GM12878 (cell line): ENCODE measurements around the gene UBE2G2. TPM values are rescaled to one million over a fixed set of nuclear protein-coding genes. Genes with fewer than 3 reads are reported as not detected.

Source experiments
- ATAC-seq: fragments of 200-7000 bp; cut with Tn5 transposase; 3 replicates; pipeline ENCODE4 v1.9.1; 2020; ENCODE audit warnings: mild to moderate bottlenecking, moderate library complexity
- BruUV-seq: library from RNA; stranded (reverse); fragments of 400-500 nt; replicated peaks from 2 replicates; lab custom pipeline; 2021; lab: Mats Ljungman, UMichigan
- CTCF ChIA-PET: fragments of 300-600 bp; sonication (Branson Sonifier 250); formaldehyde crosslinking; extraction: SDS; loops from one replicate; lab custom pipeline; 2021; ENCODE audit warnings: inconsistent platforms; lab: Yijun Ruan, JAX
- POLR2A ChIA-PET: fragments of 350-600 bp; formaldehyde crosslinking; extraction: SDS; loops from one replicate; lab custom pipeline; 2021; ENCODE audit warnings: inconsistent platforms; lab: Charles Lee
- RAD21 ChIA-PET: fragments of 300-600 bp; sonication (Branson Sonifier 250); formaldehyde crosslinking; loops from one replicate; lab custom pipeline; 2023; ENCODE audit warnings: antibody characterized with exemption; ENCODE audit not compliant: unreplicated experiment; lab: Charles Lee
- SMC1A ChIA-PET: fragments of 300-600 bp; sonication (Branson Sonifier 250); formaldehyde crosslinking; loops from one replicate; lab custom pipeline; 2023; ENCODE audit not compliant: unreplicated experiment, uncharacterized antibody; lab: Charles Lee
- DNase-seq: peaks from one replicate; pipeline ENCODE4 v3.0.0-alpha.2; 2011; ENCODE audit warnings: low read depth, low spot score
- FAIRE-seq: peaks from 3 replicates; lab custom pipeline; 2011; peaks lifted over from hg19 to GRCh38; lab: Jason Lieb, UNC
- H2AFZ ChIP-seq: 2 replicates; pipeline ENCODE4 v1.6.0; 2011; ENCODE audit warnings: low read depth, low read length, control low read depth; ENCODE audit not compliant: control insufficient read depth
- H3K27ac ChIP-seq: 2 replicates; pipeline ENCODE4 v1.5.1; 2011; ENCODE audit warnings: control low read depth; ENCODE audit not compliant: control insufficient read depth, insufficient read depth
- H3K27me3 ChIP-seq, 2 experiments: replicated peaks in 1 of 2; 2 replicates each; pipeline versions ENCODE4 v1.6.0 to v1.6.1; 2011; ENCODE audit warnings: low read length in 1 of 2; ENCODE audit not compliant: control insufficient read depth in 2 of 2, insufficient read depth in 2 of 2
- H3K36me3 ChIP-seq, 2 experiments: 2 replicates each; pipeline ENCODE4 v1.5.1; 2011; ENCODE audit warnings: low read length in 1 of 2; ENCODE audit not compliant: control insufficient read depth in 2 of 2, insufficient read depth in 2 of 2
- H3K4me1 ChIP-seq: 2 replicates; pipeline ENCODE4 v1.6.1; 2011; ENCODE audit warnings: mild to moderate bottlenecking, low read length, moderate library complexity, mixed read lengths; ENCODE audit not compliant: control insufficient read depth, insufficient read depth
- H3K4me2 ChIP-seq: 2 replicates; pipeline ENCODE4 v1.6.0; 2011; ENCODE audit warnings: control low read depth; ENCODE audit not compliant: control insufficient read depth, insufficient read depth
- H3K4me3 ChIP-seq: fragments of 200-600 bp; sonication (generic); 2 replicates; pipeline ENCODE4 v1.5.1; 2016
- H3K79me2 ChIP-seq: 2 replicates; pipeline ENCODE4 v1.6.0; 2011; ENCODE audit warnings: low read length; ENCODE audit not compliant: control insufficient read depth, insufficient read depth
- H3K9ac ChIP-seq: 2 replicates; pipeline ENCODE4 v1.8.0; 2011; ENCODE audit warnings: low read length, control low read depth, mixed read lengths; ENCODE audit not compliant: control insufficient read depth, insufficient read depth
- H3K9me3 ChIP-seq: replicated peaks from 3 replicates; pipeline ENCODE4 v1.5.1; 2011; ENCODE audit warnings: mild to moderate bottlenecking, low read length; ENCODE audit not compliant: control insufficient read depth, insufficient read depth
- H4K20me1 ChIP-seq: 2 replicates; pipeline ENCODE4 v1.6.0; 2011; ENCODE audit not compliant: control insufficient read depth, insufficient read depth
- CBX3 ChIP-seq: fragments of 200-600 bp; sonication (generic); IDR thresholded peaks from 2 replicates; pipeline ENCODE4 v1.6.1; 2016; ENCODE audit warnings: low read depth, borderline replicate concordance
- E2F4 ChIP-seq: IDR thresholded peaks from 2 replicates; pipeline ENCODE4 v1.6.1; 2012; ENCODE audit warnings: low read depth, low read length, improper control_type of control experiment
- ELK1 ChIP-seq: IDR thresholded peaks from 2 replicates; pipeline ENCODE4 v1.6.1; 2012; ENCODE audit warnings: low read depth, low read length, improper control_type of control experiment
- EP300 ChIP-seq, 2 experiments: fragments of 150-350 bp in 1 of 2; IDR thresholded peaks; 2 replicates each; pipeline ENCODE4 v1.6.1; 2011 to 2012; ENCODE audit warnings: low read depth in 2 of 2, low read length in 2 of 2, borderline replicate concordance in 1 of 2, improper control_type of control experiment in 1 of 2, inconsistent platforms in 1 of 2; ENCODE audit not compliant: control insufficient read depth in 1 of 2
- FOXK2 ChIP-seq: fragments of 450-650 bp; IDR thresholded peaks from 2 replicates; pipeline ENCODE4 v1.6.1; 2017; ENCODE audit warnings: mild to moderate bottlenecking, moderate library complexity
- IKZF2 ChIP-seq, 2 experiments: fragments of 450-650 bp; IDR thresholded peaks; 2 replicates each; pipeline ENCODE4 v1.6.1; 2017; ENCODE audit warnings: mild to moderate bottlenecking in 2 of 2, moderate library complexity in 2 of 2
- JUND ChIP-seq: IDR thresholded peaks from 2 replicates; pipeline ENCODE4 v1.6.1; 2012; ENCODE audit warnings: low read depth, mild to moderate bottlenecking, low read length, improper control_type of control experiment, moderate library complexity
- POLR2A ChIP-seq: IDR thresholded peaks from 2 replicates; pipeline ENCODE4 v1.6.1; 2011; ENCODE audit warnings: low read depth, mild to moderate bottlenecking, low read length
- TBL1XR1 ChIP-seq: IDR thresholded peaks from 2 replicates; pipeline ENCODE4 v1.6.1; 2012; ENCODE audit warnings: low read depth, low read length, improper control_type of control experiment
- WGBS: methylation state at CpG from one replicate; pipeline ENCODE4 v1.1.6; 2016; ENCODE audit warnings: low lambda C conversion rate; ENCODE audit not compliant: insufficient replicate concordance, insufficient coverage; ENCODE audit errors: missing lambda C conversion rate; 5-methylcytosine and 5-hydroxymethylcytosine counted together
- in situ Hi-C: fragments of 300-500 bp; cut with MboI; formaldehyde crosslinking; loops from 9 replicates; pipeline ENCODE4 v1.14.3; 2018; ENCODE audit warnings: mixed read lengths
- intact Hi-C: fragments of 100-400 bp; cut with micrococcal nuclease; formaldehyde crosslinking; loops from one replicate; pipeline ENCODE4 v1.14.2; 2022; ENCODE audit not compliant: unreplicated experiment
- polyA plus RNA-seq, 11 experiments: library from polyadenylated mRNA; depleted of rRNA in 4 of 11; unstranded in 6 of 11; stranded (reverse) in 5 of 11; fragments of >200 nt; fragmentation: Nextera tagmentation in 4 of 11; fragmentation: Illumina TruSeq in 1 of 11; extraction: Ambion mirVana in 4 of 11; extraction: Trizol in 1 of 11; gene quantifications; 1 replicate in 1 of 11; 2 replicates in 10 of 11; pipeline versions ENCODE4 v1.2.1 to v1.2.3, GENCODE V29; 2011 to 2016; ENCODE audit warnings: inconsistent platforms in 2 of 11, missing spikeins in 2 of 11, low read depth in 1 of 11
- total RNA-seq, 4 experiments: library from RNA; depleted of rRNA in 3 of 4; stranded (reverse); fragments of >200 nt in 3 of 4; fragmentation: Illumina TruSeq in 1 of 4; extraction: Trizol in 1 of 4; gene quantifications; 2 replicates each; pipeline versions ENCODE4 v1.2.1 to v1.2.3, GENCODE V29; 2013 to 2021
- TF ChIP-seq, protein P1 (sequence below): fragments of 150-350 bp; IDR thresholded peaks from 2 replicates; pipeline ENCODE4 v1.6.1; 2014; ENCODE audit warnings: mild to moderate bottlenecking, low read depth, low read length
- TF ChIP-seq, protein P2 (sequence below): IDR thresholded peaks from 2 replicates; pipeline ENCODE4 v1.6.1; 2012; ENCODE audit warnings: improper control_type of control experiment, low read depth, low read length; ENCODE audit not compliant: insufficient replicate concordance

UBE2G2 gene
- total and polyA plus RNA-seq, 10 of the 15 experiments (the other 5 are each of a cell fraction or from before 2014, with no cell fraction given) = 27.0 to 139 (median 75.9) TPM

- no peak for FAIRE-seq
- ChIA-PET CTCF (interaction anchor here (0.5 kb wide), 1 partner anchor 1063 kb away, joined by 5 read pairs; no protein-coding TSS in a partner anchor), RAD21 (no interaction called here), POLR2A (no interaction called here), SMC1A (no interaction called here)
- H3K27ac ChIP-seq = no peak overlapping the region
- BruUV-seq = no TSS peak
- ATAC-seq = no peak
- no peaks in the 10 kb centered on the region for H4K20me1 ChIP-seq
- H3K27me3 ChIP-seq = no peaks in the 10 kb centered on the region
- no peaks in the 10 kb centered on the region for H3K9me3 ChIP-seq
- peaks cover 11 to 19% of the 10 kb centered on the region in 2 experiments for H3K36me3 ChIP-seq
- H2AFZ ChIP-seq = no peak overlapping the region
- DNase-seq = no peak
- intact Hi-C loops (no loop called here), in situ Hi-C loops (no loop called here)
- no peaks in the 10 kb centered on the region for H3K79me2 ChIP-seq
- H3K4me2 ChIP-seq = no peak overlapping the region
- H3K4me3 ChIP-seq = no peak overlapping the region
- H3K9ac ChIP-seq = no peak overlapping the region
- WGBS = 84% methylated on average over 30 of the region's 30 CpGs
- no peaks in the 10 kb centered on the region; the same call in 1 of the 2 replicates for H3K4me1 ChIP-seq
- TF ChIP-seq CBX3 (no peak), IKZF2 (IDR thresholded peaks at IDR 0.05) (no peak), JUND (no peak), TBL1XR1 (no peak), FOXK2 (no peak), EP300 (IDR thresholded peaks at IDR 0.05; ENCODE audit: borderline replicate concordance in 1 of 2, control insufficient read depth in 1 of 2, low read depth in 2 of 2, low read length in 2 of 2) (no peak), POLR2A (no peak), E2F4 (no peak), ELK1 (no peak)
- TF ChIP-seq, protein P1, sequence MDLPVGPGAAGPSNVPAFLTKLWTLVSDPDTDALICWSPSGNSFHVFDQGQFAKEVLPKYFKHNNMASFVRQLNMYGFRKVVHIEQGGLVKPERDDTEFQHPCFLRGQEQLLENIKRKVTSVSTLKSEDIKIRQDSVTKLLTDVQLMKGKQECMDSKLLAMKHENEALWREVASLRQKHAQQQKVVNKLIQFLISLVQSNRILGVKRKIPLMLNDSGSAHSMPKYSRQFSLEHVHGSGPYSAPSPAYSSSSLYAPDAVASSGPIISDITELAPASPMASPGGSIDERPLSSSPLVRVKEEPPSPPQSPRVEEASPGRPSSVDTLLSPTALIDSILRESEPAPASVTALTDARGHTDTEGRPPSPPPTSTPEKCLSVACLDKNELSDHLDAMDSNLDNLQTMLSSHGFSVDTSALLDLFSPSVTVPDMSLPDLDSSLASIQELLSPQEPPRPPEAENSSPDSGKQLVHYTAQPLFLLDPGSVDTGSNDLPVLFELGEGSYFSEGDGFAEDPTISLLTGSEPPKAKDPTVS = no peak
- TF ChIP-seq, protein P2, sequence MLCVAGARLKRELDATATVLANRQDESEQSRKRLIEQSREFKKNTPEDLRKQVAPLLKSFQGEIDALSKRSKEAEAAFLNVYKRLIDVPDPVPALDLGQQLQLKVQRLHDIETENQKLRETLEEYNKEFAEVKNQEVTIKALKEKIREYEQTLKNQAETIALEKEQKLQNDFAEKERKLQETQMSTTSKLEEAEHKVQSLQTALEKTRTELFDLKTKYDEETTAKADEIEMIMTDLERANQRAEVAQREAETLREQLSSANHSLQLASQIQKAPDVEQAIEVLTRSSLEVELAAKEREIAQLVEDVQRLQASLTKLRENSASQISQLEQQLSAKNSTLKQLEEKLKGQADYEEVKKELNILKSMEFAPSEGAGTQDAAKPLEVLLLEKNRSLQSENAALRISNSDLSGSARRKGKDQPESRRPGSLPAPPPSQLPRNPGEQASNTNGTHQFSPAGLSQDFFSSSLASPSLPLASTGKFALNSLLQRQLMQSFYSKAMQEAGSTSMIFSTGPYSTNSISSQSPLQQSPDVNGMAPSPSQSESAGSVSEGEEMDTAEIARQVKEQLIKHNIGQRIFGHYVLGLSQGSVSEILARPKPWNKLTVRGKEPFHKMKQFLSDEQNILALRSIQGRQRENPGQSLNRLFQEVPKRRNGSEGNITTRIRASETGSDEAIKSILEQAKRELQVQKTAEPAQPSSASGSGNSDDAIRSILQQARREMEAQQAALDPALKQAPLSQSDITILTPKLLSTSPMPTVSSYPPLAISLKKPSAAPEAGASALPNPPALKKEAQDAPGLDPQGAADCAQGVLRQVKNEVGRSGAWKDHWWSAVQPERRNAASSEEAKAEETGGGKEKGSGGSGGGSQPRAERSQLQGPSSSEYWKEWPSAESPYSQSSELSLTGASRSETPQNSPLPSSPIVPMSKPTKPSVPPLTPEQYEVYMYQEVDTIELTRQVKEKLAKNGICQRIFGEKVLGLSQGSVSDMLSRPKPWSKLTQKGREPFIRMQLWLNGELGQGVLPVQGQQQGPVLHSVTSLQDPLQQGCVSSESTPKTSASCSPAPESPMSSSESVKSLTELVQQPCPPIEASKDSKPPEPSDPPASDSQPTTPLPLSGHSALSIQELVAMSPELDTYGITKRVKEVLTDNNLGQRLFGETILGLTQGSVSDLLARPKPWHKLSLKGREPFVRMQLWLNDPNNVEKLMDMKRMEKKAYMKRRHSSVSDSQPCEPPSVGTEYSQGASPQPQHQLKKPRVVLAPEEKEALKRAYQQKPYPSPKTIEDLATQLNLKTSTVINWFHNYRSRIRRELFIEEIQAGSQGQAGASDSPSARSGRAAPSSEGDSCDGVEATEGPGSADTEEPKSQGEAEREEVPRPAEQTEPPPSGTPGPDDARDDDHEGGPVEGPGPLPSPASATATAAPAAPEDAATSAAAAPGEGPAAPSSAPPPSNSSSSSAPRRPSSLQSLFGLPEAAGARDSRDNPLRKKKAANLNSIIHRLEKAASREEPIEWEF = no peak
These were observed 33.5 kb downstream of the UBE2G2 start for GRCh38 chr21:44767834-44768831.
